Smooth muscle cell (in vitro differentiated cells): Measurements from ENCODE around the gene CEP97. TPM values are rescaled to one million over a fixed set of nuclear protein-coding genes. Genes with fewer than 3 reads are reported as not detected.

Experiments used
- DNase-seq: peaks from one replicate; lab custom pipeline; 2025; ENCODE audit not compliant: unreplicated experiment; lab: John Stamatoyannopoulos, UW
- H2AFZ ChIP-seq: fragments of 200-600 bp; sonication (generic); 2 replicates; pipeline ENCODE4 v1.6.0; 2016; ENCODE audit warnings: antibody characterized with exemption, low read depth, mild to moderate bottlenecking
- H3F3A ChIP-seq: fragments of 200-600 bp; sonication (generic); 2 replicates; pipeline ENCODE4 v1.6.0; 2017; ENCODE audit warnings: antibody characterized with exemption, low read depth
- H3K27ac ChIP-seq: fragments of 200-600 bp; sonication (generic); 2 replicates; pipeline ENCODE4 v1.5.1; 2016; ENCODE audit warnings: low read depth, mild to moderate bottlenecking
- H3K27me3 ChIP-seq: fragments of 200-600 bp; sonication (generic); 2 replicates; pipeline ENCODE4 v1.6.1; 2016; ENCODE audit warnings: low read depth, mild to moderate bottlenecking
- H3K36me3 ChIP-seq: fragments of 200-600 bp; sonication (generic); 2 replicates; pipeline ENCODE4 v1.5.1; 2016; ENCODE audit warnings: low read depth
- H3K4me1 ChIP-seq: fragments of 200-600 bp; sonication (generic); 2 replicates; pipeline ENCODE4 v1.5.1; 2016; ENCODE audit warnings: low read depth
- H3K4me2 ChIP-seq: fragments of 200-600 bp; sonication (generic); 2 replicates; pipeline ENCODE4 v1.6.0; 2016; ENCODE audit warnings: mild to moderate bottlenecking
- H3K4me3 ChIP-seq: fragments of 200-600 bp; sonication (generic); 2 replicates; pipeline ENCODE4 v1.5.1; 2016; ENCODE audit warnings: mild to moderate bottlenecking
- H3K79me2 ChIP-seq: fragments of 200-600 bp; sonication (generic); 2 replicates; pipeline ENCODE4 v1.6.0; 2016; ENCODE audit warnings: low read depth, mild to moderate bottlenecking
- H3K9ac ChIP-seq: fragments of 200-600 bp; sonication (generic); 2 replicates; pipeline ENCODE4 v1.6.0; 2016; ENCODE audit warnings: low read depth
- H3K9me3 ChIP-seq: fragments of 200-600 bp; sonication (generic); replicated peaks from 2 replicates; pipeline ENCODE4 v1.5.1; 2016; ENCODE audit warnings: low read depth
- H4K20me1 ChIP-seq: fragments of 200-600 bp; sonication (generic); 2 replicates; pipeline ENCODE4 v1.6.0; 2016; ENCODE audit warnings: low read depth
- CTCF ChIP-seq: fragments of 200-600 bp; sonication (generic); IDR thresholded peaks from 2 replicates; pipeline ENCODE4 v1.5.1; 2017; ENCODE audit warnings: borderline replicate concordance, mild to moderate bottlenecking, antibody characterized with exemption; ENCODE audit not compliant: insufficient read depth, poor library complexity, severe bottlenecking
- WGBS: methylation state at CpG from one replicate; pipeline ENCODE4 v1.1.7; 2016; ENCODE audit warnings: low lambda C conversion rate; 5-methylcytosine and 5-hydroxymethylcytosine counted together
- polyA plus RNA-seq: library from polyadenylated mRNA; unstranded; fragments of >200 nt; fragmentation: Nextera tagmentation; extraction: Ambion mirVana; gene quantifications from 2 replicates; pipeline ENCODE4 v1.2.1, GENCODE V29; 2016
- total RNA-seq: library from RNA; depleted of rRNA; stranded (reverse); fragments of >200 nt; gene quantifications from 2 replicates; pipeline ENCODE4 v1.2.3, GENCODE V29; 2014

CEP97 gene
- total and polyA plus RNA-seq, 2 experiments from 2014 or later = 4.3 to 20.8 TPM

DNA sequence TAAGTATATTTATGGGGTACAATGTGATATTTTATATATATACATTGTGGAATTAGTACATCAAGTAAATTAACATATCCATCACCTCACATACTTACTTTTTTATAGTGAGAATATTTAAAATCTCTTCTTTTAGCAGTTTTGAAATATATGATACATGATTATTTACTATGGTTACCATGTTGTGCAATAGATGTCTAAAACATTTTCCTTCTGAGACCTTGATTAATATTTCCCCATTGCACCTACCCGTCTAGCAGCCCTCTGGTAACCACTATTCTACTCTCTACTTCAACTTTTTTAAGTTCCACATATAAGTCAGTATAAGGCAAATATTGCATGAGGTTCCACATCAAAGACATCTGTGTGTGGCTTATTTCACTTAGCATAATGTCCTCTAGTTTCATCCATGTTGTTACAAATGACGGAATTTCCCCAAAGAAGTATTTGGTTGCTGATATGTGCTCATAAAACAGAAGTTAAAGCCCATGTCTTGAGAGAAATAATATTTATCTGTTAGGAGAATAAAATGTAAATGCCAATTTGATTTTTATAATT, 95.3 kb downstream of the CEP97 start:
- Histone ChIP-seq H2AFZ (no peak overlapping the region), H3K36me3 (no peaks in the 10 kb centered on the region), H3K9me3 (no peaks in the 10 kb centered on the region), H3K27ac (no peak overlapping the region), H3K4me2 (no peak overlapping the region), H3K4me1 (no peaks in the 10 kb centered on the region), H3K79me2 (peaks cover 2% of the 10 kb centered on the region), H4K20me1 (no peaks in the 10 kb centered on the region), H3K4me3 (no peak overlapping the region), H3F3A (no peaks in the 10 kb centered on the region), H3K9ac (no peak overlapping the region), H3K27me3 (no peaks in the 10 kb centered on the region)
- no peak for TF ChIP-seq CTCF
- WGBS = 94% methylated on average over 2 of the region's 2 CpGs
- DNase-seq = no peak

Other genes with a start within 250 kb of the CEP97 start
- gene SENP7, start 211.4 kb upstream of the CEP97 start, total RNA-seq = 37.1 and 46.4 TPM in 2 replicates
- gene SENP7, start 211.4 kb upstream of the CEP97 start, polyA plus RNA-seq = 6.6 and 8.7 TPM in 2 replicates
- gene TRMT10C, start 162.7 kb upstream of the CEP97 start, total RNA-seq = 34.5 and 35.3 TPM in 2 replicates
- gene TRMT10C, start 162.7 kb upstream of the CEP97 start, polyA plus RNA-seq = 25.8 and 28.2 TPM in 2 replicates
- 137 and 175 TPM in 2 replicates for gene PCNP, start 150.4 kb upstream of the CEP97 start, total RNA-seq
- 97.3 and 105 TPM in 2 replicates for gene PCNP, start 150.4 kb upstream of the CEP97 start, polyA plus RNA-seq
- 33.7 and 36.3 TPM in 2 replicates for gene ZBTB11, start 47.5 kb upstream of the CEP97 start, total RNA-seq
- 7.6 and 9.1 TPM in 2 replicates for gene ZBTB11, start 47.5 kb upstream of the CEP97 start, polyA plus RNA-seq
- gene RPL24, start 37.9 kb upstream of the CEP97 start, total RNA-seq = 1,956 and 2,011 TPM in 2 replicates
- gene RPL24, start 37.9 kb upstream of the CEP97 start, polyA plus RNA-seq = 452 and 518 TPM in 2 replicates
- 8.6 and 10.2 TPM in 2 replicates for gene NXPE3, start 54.6 kb downstream of the CEP97 start, total RNA-seq
- 5.6 and 7.0 TPM in 2 replicates for gene NXPE3, start 54.6 kb downstream of the CEP97 start, polyA plus RNA-seq
- 236 and 307 TPM in 2 replicates for gene NFKBIZ, start 124.9 kb downstream of the CEP97 start, total RNA-seq
- 269 and 306 TPM in 2 replicates for gene NFKBIZ, start 124.9 kb downstream of the CEP97 start, polyA plus RNA-seq